Body of pancreas (tissue), 4 donors: ENCODE data around the gene CD300H. TPM values are rescaled to one million over a fixed set of nuclear protein-coding genes. Genes with fewer than 3 reads are reported as not detected.
A peak's percentile ranks its signal among the peaks of the same experiment; 100 is the strongest.

ENCODE experiments used
- ATAC-seq: fragments of 150-250 bp; one replicate; pipeline ENCODE4 v1.9.1; 2016
- DNase-seq, 4 donors: peaks; one replicate each; pipeline ENCODE4 v3.0.0-alpha.2; 2019
- H3K27ac ChIP-seq, 4 donors: fragments of 200-600 bp; sonication (generic); 1 replicate in 3 of 4; 2 replicates in 1 of 4; pipeline versions ENCODE4 v1.5.1 to v1.6.1; 2016 to 2019; ENCODE audit warnings: mild to moderate bottlenecking in 1 of 4, mixed read lengths in 1 of 4, moderate library complexity in 1 of 4
- H3K27me3 ChIP-seq, 2 donors: fragments of 200-600 bp; sonication (generic); one replicate each; pipeline ENCODE4 v1.6.0; 2016; ENCODE audit warnings: mild to moderate bottlenecking in 1 of 2
- H3K36me3 ChIP-seq, 2 donors: fragments of 200-600 bp; sonication (generic); replicated peaks in 1 of 2; 2 replicates each; pipeline ENCODE4 v1.5.1; 2016; ENCODE audit warnings: low read depth in 2 of 2; ENCODE audit not compliant: insufficient read depth in 1 of 2
- H3K4me1 ChIP-seq: fragments of 200-600 bp; sonication (generic); one replicate; pipeline ENCODE4 v1.6.0; 2016
- H3K4me3 ChIP-seq, 2 donors: fragments of 200-600 bp; sonication (generic); 1 replicate in 1 of 2; 2 replicates in 1 of 2; pipeline ENCODE4 v1.5.1; 2016 to 2019
- H3K9me3 ChIP-seq, 3 donors: fragments of 200-600 bp; sonication (generic); 1 replicate in 2 of 3; 2 replicates in 1 of 3; pipeline ENCODE4 v1.5.1; 2016
- POLR2A ChIP-seq, 3 donors: fragments of 450-650 bp; IDR thresholded peaks; one replicate each; pipeline ENCODE4 v1.6.1; 2016; ENCODE audit warnings: antibody characterized with exemption in 3 of 3, mild to moderate bottlenecking in 2 of 3
- WGBS, 2 donors: methylation state at CpG; one replicate each; pipeline ENCODE4 v1.1.5; 2017; 5-methylcytosine and 5-hydroxymethylcytosine counted together
- intact Hi-C: fragments of 100-400 bp; cut with DNase I; formaldehyde crosslinking; loops from one replicate; pipeline ENCODE4 v1.15.1; 2023
- total RNA-seq, 2 donors: library from RNA; depleted of rRNA; stranded (reverse); fragments of >200 nt; gene quantifications; one replicate each; pipeline ENCODE4 v1.1.0, GENCODE V29; 2016
- TF ChIP-seq, protein P1 (sequence below), 7 experiments: fragments of 450-650 bp in 4 of 7; fragments of 200-600 bp in 3 of 7; sonication (generic) in 3 of 7; IDR thresholded peaks; one replicate each; pipeline ENCODE4 v1.5.1; 2016 to 2019; ENCODE audit warnings: antibody characterized with exemption in 7 of 7

Gene CD300H
- total RNA-seq, 2 donors from 2014 or later = not detected

DNA sequence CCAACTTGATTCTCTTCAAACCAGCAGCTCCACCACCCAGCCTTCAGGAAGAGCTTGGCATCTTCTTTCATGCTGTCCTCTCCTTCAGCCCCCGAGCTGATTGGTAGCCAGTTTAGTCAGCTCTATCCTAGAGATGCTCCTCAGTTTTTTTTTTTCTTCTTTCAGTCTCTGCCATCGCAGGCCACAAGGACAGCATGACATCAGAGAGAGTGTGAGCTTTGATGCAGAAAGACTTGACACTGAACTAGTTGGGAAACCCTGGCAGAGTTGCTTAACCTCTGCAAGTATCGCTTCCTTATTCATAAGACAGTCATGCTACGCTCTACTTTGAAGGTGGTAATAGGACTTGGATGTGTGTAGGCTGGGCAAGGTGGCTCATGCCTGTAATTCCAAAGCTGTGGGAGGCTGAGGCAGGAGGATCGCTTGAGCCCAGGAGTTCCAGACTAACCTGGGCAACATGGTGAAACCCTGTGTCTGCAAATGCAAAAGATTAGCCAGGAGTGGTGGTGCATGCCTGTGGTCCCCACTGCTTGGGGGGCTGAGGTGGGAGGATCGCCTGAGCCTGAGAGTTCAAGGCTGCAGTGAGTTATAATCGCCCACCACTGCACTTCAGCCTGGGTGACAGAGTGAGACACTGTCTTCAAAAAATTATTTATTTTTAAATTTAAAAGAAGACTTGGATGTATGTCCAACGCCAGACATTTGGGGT, 38.7 kb downstream of the CD300H start:
- peak in 2 of 4 donors; percentile 9 to 81 for DNase-seq
- no peaks in the 10 kb centered on the region for H3K4me1 ChIP-seq
- H3K27me3 ChIP-seq = no peaks in the 10 kb centered on the region
- intact Hi-C loops = no loop called here
- H3K4me3 ChIP-seq = no peak overlapping the region
- TF ChIP-seq, protein P1, sequence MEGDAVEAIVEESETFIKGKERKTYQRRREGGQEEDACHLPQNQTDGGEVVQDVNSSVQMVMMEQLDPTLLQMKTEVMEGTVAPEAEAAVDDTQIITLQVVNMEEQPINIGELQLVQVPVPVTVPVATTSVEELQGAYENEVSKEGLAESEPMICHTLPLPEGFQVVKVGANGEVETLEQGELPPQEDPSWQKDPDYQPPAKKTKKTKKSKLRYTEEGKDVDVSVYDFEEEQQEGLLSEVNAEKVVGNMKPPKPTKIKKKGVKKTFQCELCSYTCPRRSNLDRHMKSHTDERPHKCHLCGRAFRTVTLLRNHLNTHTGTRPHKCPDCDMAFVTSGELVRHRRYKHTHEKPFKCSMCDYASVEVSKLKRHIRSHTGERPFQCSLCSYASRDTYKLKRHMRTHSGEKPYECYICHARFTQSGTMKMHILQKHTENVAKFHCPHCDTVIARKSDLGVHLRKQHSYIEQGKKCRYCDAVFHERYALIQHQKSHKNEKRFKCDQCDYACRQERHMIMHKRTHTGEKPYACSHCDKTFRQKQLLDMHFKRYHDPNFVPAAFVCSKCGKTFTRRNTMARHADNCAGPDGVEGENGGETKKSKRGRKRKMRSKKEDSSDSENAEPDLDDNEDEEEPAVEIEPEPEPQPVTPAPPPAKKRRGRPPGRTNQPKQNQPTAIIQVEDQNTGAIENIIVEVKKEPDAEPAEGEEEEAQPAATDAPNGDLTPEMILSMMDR (IDR thresholded peaks at IDR 0.05) = no peak
- TF ChIP-seq POLR2A (IDR thresholded peaks at IDR 0.05) = no peak
- H3K9me3 ChIP-seq = no peaks in the 10 kb centered on the region
- ATAC-seq = no peak
- no peaks in the 10 kb centered on the region for H3K36me3 ChIP-seq
- WGBS, 2 donors = 51 to 67% methylated on average over 8 of the region's 8 CpGs
- H3K27ac ChIP-seq = peak overlapping the region in 1 of 4 donors; percentile 25

DNA sequence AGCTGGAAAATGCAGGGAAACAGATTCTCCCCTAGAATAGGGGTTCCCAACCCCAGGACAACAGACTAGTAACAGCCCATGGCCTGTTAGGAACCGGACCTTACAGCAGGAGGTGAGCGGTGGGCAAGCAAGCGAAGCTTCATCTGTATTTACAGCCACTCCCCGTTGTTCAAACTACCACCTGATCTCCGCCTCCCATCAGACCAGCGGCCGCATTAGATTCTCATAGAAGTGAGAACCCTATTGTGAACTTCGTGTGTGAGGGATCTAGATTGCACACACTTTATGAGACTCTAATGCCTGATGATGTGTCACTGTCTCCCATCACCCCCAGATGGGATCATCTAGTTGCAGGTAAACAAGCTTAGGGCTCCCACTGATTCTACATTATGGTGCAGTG, 39.6 kb downstream of the CD300H start:
- intact Hi-C loops = no loop called here
- Histone ChIP-seq H3K9me3 (no peaks in the 10 kb centered on the region), H3K4me1 (no peaks in the 10 kb centered on the region), H3K27me3 (no peaks in the 10 kb centered on the region), H3K36me3 (no peaks in the 10 kb centered on the region), H3K27ac (no peak overlapping the region), H3K4me3 (no peak overlapping the region)
- no peak for DNase-seq
- TF ChIP-seq, protein P1 (IDR thresholded peaks at IDR 0.05) = no peak
- TF ChIP-seq POLR2A (IDR thresholded peaks at IDR 0.05) = no peak
- ATAC-seq = no peak
- WGBS, 2 donors = 68 to 70% methylated on average over 8 of the region's 8 CpGs

DNA sequence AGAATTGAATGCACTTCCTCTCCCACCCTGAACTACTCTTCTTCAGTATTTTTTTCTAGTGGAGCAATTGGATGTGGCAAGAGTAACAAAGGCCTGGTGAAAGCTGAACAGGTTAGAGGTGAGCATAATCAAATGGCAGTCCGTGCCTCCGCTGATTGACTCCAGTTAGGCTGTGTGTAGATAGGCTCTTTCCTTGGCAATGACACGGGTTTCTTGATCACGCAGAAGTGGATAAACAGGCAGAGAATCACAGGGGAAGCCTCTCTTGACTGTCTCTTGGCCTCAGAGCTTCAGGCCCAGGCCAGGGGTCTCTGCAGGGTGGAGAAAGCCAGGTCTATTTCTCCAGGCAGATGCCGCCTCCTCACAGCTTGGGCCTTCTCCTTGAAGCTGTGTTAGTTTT, 40.2 kb downstream of the CD300H start:
- Histone ChIP-seq H3K27me3 (no peaks in the 10 kb centered on the region), H3K36me3 (no peaks in the 10 kb centered on the region), H3K4me3 (no peak overlapping the region), H3K9me3 (no peaks in the 10 kb centered on the region), H3K4me1 (no peaks in the 10 kb centered on the region), H3K27ac (no peak overlapping the region)
- no peak for ATAC-seq
- WGBS, 2 donors = 69 to 70% methylated on average over 5 of the region's 5 CpGs
- no peak for TF ChIP-seq POLR2A (IDR thresholded peaks at IDR 0.05)
- TF ChIP-seq, protein P1 (IDR thresholded peaks at IDR 0.05) = no peak
- intact Hi-C loops = no loop called here
- DNase-seq = no peak

DNA sequence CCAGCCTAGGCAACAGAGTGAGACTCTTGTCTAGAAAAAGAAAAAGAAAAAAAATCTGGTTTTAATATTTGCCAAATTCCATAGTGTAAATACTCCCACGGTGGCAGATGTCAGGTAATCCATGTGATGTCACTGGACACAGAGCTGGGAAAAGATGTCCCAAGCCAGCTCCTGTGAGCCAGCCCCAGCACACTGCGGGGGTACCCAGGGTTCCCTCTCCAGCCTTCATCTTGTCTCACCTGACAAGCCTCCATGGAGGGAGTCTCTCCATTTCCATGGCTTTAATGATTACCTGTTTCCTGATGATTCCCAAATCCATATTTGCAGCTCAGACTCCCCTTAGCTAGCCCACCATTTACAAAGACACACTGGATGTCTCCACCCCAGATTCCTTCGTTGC, 40.6 kb downstream of the CD300H start:
- no peaks in the 10 kb centered on the region for H3K9me3 ChIP-seq
- no peak overlapping the region for H3K27ac ChIP-seq
- TF ChIP-seq, protein P1 (IDR thresholded peaks at IDR 0.05) = no peak
- no peak for TF ChIP-seq POLR2A (IDR thresholded peaks at IDR 0.05)
- H3K27me3 ChIP-seq = no peaks in the 10 kb centered on the region
- no peak overlapping the region for H3K4me3 ChIP-seq
- intact Hi-C loops = no loop called here
- no peaks in the 10 kb centered on the region for H3K4me1 ChIP-seq
- H3K36me3 ChIP-seq = no peaks in the 10 kb centered on the region
- no peak for DNase-seq
- WGBS, 2 donors = 38 to 40% methylated on average over 3 of the region's 3 CpGs
- ATAC-seq = no peak

DNA sequence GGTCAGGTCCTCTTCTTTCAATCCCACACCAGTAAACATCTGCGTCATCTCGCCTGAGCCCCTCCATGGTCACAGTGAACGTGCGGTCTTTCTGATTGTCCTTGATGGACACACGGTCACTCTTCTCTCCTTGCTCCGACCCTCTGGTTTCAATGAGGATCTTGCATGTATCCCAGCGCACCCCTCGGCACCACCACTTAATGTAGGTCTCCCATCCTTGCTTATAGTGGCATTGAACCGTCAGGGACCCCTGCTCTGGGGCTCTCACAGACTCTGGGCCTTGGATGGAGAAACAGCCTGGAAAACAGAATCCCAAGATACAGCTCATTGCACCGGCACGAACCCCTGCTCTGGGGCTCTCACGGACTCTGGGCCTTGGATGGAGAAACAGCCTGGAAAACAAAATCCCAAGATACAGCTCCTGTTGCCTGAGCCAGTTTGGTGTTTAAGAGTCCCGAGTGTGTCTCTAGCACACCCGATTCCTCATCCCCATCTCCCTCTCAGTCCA, 41.5 kb downstream of the CD300H start:
- intact Hi-C loops = no loop called here
- Histone ChIP-seq H3K27me3 (no peaks in the 10 kb centered on the region), H3K4me3 (no peak overlapping the region), H3K27ac (no peak overlapping the region), H3K36me3 (no peaks in the 10 kb centered on the region), H3K9me3 (no peaks in the 10 kb centered on the region), H3K4me1 (no peaks in the 10 kb centered on the region)
- TF ChIP-seq POLR2A (IDR thresholded peaks at IDR 0.05) = no peak
- TF ChIP-seq, protein P1 (IDR thresholded peaks at IDR 0.05) = no peak
- ATAC-seq (no peak), DNase-seq (no peak)
- 74 to 80% methylated on average over 14 of the region's 14 CpGs for WGBS, 2 donors
